ENCODE results near the gene ANGPT4. TPM values are rescaled to one million over a fixed set of nuclear protein-coding genes. Genes with fewer than 3 reads are reported as not detected.

Gene ANGPT4
- total RNA-seq, 1 donor from 2014 or later: 0.06 TPM

- no peaks in the 10 kb centered on the region for H3K36me3 ChIP-seq
- Mint-ChIP-seq H3K4me1 (peaks cover 20% of the 10 kb centered on the region), H3K36me3 (no peaks in the 10 kb centered on the region), H3K4me3 (no peak overlapping the region), H3K9me3 (no peaks in the 10 kb centered on the region), H3K27me3 (ENCODE audit: insufficient read depth, low read depth) (peaks cover 9% of the 10 kb centered on the region), H3K27ac (no peak overlapping the region)
- no peaks in the 10 kb centered on the region for H3K9me3 ChIP-seq (ENCODE audit: low read depth)
- H3K27ac ChIP-seq: no peak overlapping the region
- H3F3A ChIP-seq (ENCODE audit: low read depth): no peaks in the 10 kb centered on the region
- no peak for DNase-seq (ENCODE audit: low spot score)
- TF ChIP-seq EZH2 (IDR thresholded peaks at IDR 0.05) (no peak), EZH2phosphoT487 (IDR thresholded peaks at IDR 0.05) (no peak)
- TF ChIP-seq, protein P1, sequence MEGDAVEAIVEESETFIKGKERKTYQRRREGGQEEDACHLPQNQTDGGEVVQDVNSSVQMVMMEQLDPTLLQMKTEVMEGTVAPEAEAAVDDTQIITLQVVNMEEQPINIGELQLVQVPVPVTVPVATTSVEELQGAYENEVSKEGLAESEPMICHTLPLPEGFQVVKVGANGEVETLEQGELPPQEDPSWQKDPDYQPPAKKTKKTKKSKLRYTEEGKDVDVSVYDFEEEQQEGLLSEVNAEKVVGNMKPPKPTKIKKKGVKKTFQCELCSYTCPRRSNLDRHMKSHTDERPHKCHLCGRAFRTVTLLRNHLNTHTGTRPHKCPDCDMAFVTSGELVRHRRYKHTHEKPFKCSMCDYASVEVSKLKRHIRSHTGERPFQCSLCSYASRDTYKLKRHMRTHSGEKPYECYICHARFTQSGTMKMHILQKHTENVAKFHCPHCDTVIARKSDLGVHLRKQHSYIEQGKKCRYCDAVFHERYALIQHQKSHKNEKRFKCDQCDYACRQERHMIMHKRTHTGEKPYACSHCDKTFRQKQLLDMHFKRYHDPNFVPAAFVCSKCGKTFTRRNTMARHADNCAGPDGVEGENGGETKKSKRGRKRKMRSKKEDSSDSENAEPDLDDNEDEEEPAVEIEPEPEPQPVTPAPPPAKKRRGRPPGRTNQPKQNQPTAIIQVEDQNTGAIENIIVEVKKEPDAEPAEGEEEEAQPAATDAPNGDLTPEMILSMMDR (IDR thresholded peaks at IDR 0.05): no peak
- H3K4me3 ChIP-seq: no peak overlapping the region
- H4K20me1 ChIP-seq (ENCODE audit: low read depth): no peaks in the 10 kb centered on the region
- H3K9ac ChIP-seq: no peak overlapping the region
- no peaks in the 10 kb centered on the region for H3K79me2 ChIP-seq (ENCODE audit: low read depth)
- H3K4me2 ChIP-seq: no peak overlapping the region
- no peaks in the 10 kb centered on the region for H3K4me1 ChIP-seq
- no peaks in the 10 kb centered on the region for H3K27me3 ChIP-seq
- no peak overlapping the region for H2AFZ ChIP-seq (replicated peaks)
These were observed 91.2 kb downstream of the ANGPT4 start for GRCh38 chr20:824916-825315.

GRCh38 chr20:824490-824889 is 91.6 kb downstream of the ANGPT4 start:
- Histone ChIP-seq H3K79me2 (ENCODE audit: low read depth) (no peaks in the 10 kb centered on the region), H3K27ac (no peak overlapping the region), H3K36me3 (no peaks in the 10 kb centered on the region), H3K4me3 (no peak overlapping the region), H3K27me3 (no peaks in the 10 kb centered on the region), H3K4me1 (no peaks in the 10 kb centered on the region), H3K9ac (no peak overlapping the region), H4K20me1 (ENCODE audit: low read depth) (no peaks in the 10 kb centered on the region), H3F3A (ENCODE audit: low read depth) (no peaks in the 10 kb centered on the region), H3K4me2 (no peak overlapping the region), H3K9me3 (ENCODE audit: low read depth) (no peaks in the 10 kb centered on the region), H2AFZ (replicated peaks) (no peak overlapping the region)
- Mint-ChIP-seq H3K4me3 (no peak overlapping the region), H3K27me3 (ENCODE audit: insufficient read depth, low read depth) (peaks cover 12% of the 10 kb centered on the region), H3K27ac (no peak overlapping the region), H3K9me3 (no peaks in the 10 kb centered on the region), H3K4me1 (peaks cover 20% of the 10 kb centered on the region), H3K36me3 (no peaks in the 10 kb centered on the region)
- TF ChIP-seq EZH2phosphoT487 (IDR thresholded peaks at IDR 0.05): no peak
- TF ChIP-seq, protein P1 (IDR thresholded peaks at IDR 0.05): no peak
- TF ChIP-seq EZH2 (IDR thresholded peaks at IDR 0.05): no peak
- no peak for DNase-seq (ENCODE audit: low spot score)

GRCh38 chr20:823574-823902 is 92.6 kb downstream of the ANGPT4 start:
- H3K9me3 ChIP-seq (ENCODE audit: low read depth): no peaks in the 10 kb centered on the region
- no peaks in the 10 kb centered on the region for H3K36me3 ChIP-seq
- H3K4me3 ChIP-seq: no peak overlapping the region
- H3K27me3 ChIP-seq: no peaks in the 10 kb centered on the region
- no peaks in the 10 kb centered on the region for H3K36me3 Mint-ChIP-seq
- H3K27ac ChIP-seq: no peak overlapping the region
- no peak for DNase-seq (ENCODE audit: low spot score)
- no peak overlapping the region for H2AFZ ChIP-seq (replicated peaks)
- no peak overlapping the region for H3K9ac ChIP-seq
- H3K27me3 Mint-ChIP-seq (ENCODE audit: insufficient read depth, low read depth): peaks cover 10% of the 10 kb centered on the region
- H4K20me1 ChIP-seq (ENCODE audit: low read depth): no peaks in the 10 kb centered on the region
- peak overlapping the region; percentile 81 for H3K27ac Mint-ChIP-seq
- H3K4me1 Mint-ChIP-seq: peaks cover 20% of the 10 kb centered on the region
- TF ChIP-seq, protein P1 (IDR thresholded peaks at IDR 0.05): no peak
- H3K4me3 Mint-ChIP-seq: no peak overlapping the region
- H3K4me1 ChIP-seq: no peaks in the 10 kb centered on the region
- no peak overlapping the region for H3K4me2 ChIP-seq
- H3K9me3 Mint-ChIP-seq: no peaks in the 10 kb centered on the region
- H3K79me2 ChIP-seq (ENCODE audit: low read depth): no peaks in the 10 kb centered on the region
- H3F3A ChIP-seq (ENCODE audit: low read depth): no peaks in the 10 kb centered on the region

All from neural progenitor cell (in vitro differentiated cells).